ENCODE data around the gene TTC4.

Gene TTC4

DNA sequence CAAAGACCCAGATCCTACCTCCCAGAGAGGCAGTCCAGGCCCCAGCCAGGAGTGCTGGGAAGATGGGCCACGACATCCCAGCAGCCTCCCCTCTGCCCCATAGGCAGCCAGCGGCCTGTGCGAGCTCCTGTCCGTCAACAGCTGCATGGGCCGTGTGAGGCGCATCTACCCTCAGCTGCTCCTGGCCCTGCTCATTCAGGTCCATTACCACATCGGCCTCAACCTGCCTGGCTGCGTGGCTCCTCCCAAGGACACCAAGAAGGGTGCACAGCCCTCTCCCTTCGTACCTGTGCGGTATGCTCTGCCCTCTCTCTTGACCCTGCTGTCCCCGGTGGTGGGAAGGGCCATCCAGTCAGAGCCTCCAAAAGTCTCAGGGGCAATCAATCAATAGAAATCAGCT, 29.5 kb upstream of the TTC4 start:
- in situ Hi-C loops (cut with MboI; ENCODE audit: low pct_unique_long_range_greater_than_20kb, low sequenced_read_pairs, unreplicated experiment), result no loop called here
- TF ChIP-seq, protein P1, sequence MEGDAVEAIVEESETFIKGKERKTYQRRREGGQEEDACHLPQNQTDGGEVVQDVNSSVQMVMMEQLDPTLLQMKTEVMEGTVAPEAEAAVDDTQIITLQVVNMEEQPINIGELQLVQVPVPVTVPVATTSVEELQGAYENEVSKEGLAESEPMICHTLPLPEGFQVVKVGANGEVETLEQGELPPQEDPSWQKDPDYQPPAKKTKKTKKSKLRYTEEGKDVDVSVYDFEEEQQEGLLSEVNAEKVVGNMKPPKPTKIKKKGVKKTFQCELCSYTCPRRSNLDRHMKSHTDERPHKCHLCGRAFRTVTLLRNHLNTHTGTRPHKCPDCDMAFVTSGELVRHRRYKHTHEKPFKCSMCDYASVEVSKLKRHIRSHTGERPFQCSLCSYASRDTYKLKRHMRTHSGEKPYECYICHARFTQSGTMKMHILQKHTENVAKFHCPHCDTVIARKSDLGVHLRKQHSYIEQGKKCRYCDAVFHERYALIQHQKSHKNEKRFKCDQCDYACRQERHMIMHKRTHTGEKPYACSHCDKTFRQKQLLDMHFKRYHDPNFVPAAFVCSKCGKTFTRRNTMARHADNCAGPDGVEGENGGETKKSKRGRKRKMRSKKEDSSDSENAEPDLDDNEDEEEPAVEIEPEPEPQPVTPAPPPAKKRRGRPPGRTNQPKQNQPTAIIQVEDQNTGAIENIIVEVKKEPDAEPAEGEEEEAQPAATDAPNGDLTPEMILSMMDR (IDR thresholded peaks at IDR 0.05; ENCODE audit: extremely low read depth, insufficient read depth, missing control alignments), result no peak
- no peak for DNase-seq (ENCODE audit: low spot score)

DNA sequence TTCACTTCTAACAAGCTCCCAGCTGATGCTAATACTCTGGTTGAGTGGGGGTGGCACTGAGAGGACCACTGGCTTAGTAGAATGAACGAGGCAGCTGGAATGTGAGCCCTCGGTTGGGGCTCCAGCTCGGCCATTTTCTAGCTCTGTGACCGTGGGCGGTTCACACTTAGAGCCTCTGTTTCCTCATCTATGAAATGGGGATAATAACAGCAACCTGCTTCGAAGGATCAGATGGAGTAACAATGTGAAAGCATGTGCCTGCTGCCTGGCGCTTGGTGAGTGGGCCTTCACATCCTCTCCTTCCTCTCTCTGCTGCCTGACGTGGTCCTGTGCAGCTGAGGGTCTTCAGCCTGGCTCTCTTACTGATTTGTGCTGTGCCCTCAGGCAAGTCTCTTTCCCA, 20.9 kb upstream of the TTC4 start:
- in situ Hi-C loops (cut with MboI; ENCODE audit: low pct_unique_long_range_greater_than_20kb, low sequenced_read_pairs, unreplicated experiment), result no loop called here
- TF ChIP-seq, protein P1 (IDR thresholded peaks at IDR 0.05; ENCODE audit: extremely low read depth, insufficient read depth, missing control alignments), result no peak
- DNase-seq (ENCODE audit: low spot score), result no peak

DNA sequence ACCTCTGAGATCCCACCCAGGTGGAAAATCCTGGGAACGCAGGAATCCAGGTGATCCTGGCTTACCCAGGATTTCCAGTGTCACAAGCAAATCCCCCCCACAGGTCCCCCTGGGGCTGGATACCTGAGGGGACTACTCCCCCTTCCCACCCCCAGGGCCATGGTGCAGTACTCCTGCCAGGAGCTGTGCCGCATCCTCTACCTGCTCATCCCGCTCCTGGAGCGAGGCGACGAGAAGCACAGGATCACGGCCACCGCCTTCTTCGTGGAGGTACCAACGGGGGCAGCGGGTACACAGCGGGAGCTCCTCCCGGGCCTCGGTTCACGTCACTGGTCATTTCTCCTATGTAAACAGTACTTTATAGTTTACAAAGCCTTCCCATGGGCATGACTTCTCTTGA, 20.4 kb upstream of the TTC4 start:
- no peak for DNase-seq (ENCODE audit: low spot score)
- in situ Hi-C loops (cut with MboI; ENCODE audit: low pct_unique_long_range_greater_than_20kb, low sequenced_read_pairs, unreplicated experiment), result no loop called here
- TF ChIP-seq, protein P1 (IDR thresholded peaks at IDR 0.05; ENCODE audit: extremely low read depth, insufficient read depth, missing control alignments), result no peak

DNA sequence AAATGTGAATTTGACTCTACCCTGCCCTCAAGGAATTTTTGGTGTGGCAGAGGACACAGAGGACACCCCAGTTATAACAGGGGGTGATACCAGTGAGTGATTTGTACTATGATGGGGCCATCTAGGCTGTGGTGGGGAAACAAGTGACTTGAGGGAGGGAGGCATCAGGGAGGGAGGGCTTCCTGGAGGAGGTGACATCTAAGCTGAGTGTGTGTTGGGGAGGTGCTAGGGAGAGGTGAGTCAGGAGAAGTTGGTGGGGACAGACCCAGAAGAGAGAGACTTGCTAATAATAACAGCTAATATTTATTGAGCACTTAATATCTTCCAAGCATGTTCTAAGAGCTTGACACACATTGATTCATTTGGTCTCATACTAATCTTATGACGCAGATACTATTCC, 19.9 kb upstream of the TTC4 start:
- TF ChIP-seq, protein P1 (IDR thresholded peaks at IDR 0.05; ENCODE audit: extremely low read depth, insufficient read depth, missing control alignments), result no peak
- in situ Hi-C loops (cut with MboI; ENCODE audit: low pct_unique_long_range_greater_than_20kb, low sequenced_read_pairs, unreplicated experiment), result no loop called here
- DNase-seq (ENCODE audit: low spot score), result no peak

DNA sequence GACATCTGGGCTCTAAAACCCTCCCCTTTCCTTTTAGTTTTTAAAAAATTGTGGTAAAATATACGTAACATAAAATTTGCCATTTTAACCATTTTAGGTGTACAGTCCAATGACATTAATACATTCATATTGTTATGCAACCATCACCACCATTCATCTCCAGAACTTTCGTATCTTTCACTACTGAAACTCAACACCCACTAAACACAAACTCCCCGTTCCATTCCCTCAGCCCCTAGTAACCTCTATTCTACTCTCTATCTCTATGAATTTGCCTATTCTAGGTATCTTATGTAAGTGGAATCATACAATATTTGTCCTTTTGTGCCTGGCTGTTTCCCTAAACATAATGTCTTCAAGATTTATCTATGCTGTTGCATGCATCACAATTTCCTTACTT, 19.4 kb upstream of the TTC4 start:
- in situ Hi-C loops (cut with MboI; ENCODE audit: low pct_unique_long_range_greater_than_20kb, low sequenced_read_pairs, unreplicated experiment), result no loop called here
- TF ChIP-seq, protein P1 (IDR thresholded peaks at IDR 0.05; ENCODE audit: extremely low read depth, insufficient read depth, missing control alignments), result no peak
- no peak for DNase-seq (ENCODE audit: low spot score)

DNA sequence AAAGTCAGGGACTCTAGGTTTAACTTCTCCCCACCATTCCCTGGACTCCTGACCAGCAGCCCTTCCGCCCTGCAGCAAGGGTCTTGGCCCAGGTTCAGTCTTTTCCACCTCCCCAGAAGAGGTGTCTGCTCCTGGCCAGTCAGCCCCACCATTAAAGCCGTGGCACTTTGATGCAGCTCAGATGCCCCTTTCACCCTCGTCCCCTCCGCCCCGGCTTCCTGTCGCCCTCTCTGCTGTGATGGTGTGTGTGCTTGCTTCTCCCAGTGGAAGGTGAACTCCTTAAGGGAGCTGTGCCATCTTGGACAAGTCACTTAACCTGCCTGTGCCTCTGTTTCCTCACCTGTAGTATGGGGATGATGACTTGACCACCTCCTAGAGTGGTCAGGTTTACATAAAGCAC, 17.8 kb upstream of the TTC4 start:
- TF ChIP-seq, protein P1 (IDR thresholded peaks at IDR 0.05; ENCODE audit: extremely low read depth, insufficient read depth, missing control alignments), result no peak
- in situ Hi-C loops (cut with MboI; ENCODE audit: low pct_unique_long_range_greater_than_20kb, low sequenced_read_pairs, unreplicated experiment), result no loop called here
- no peak for DNase-seq (ENCODE audit: low spot score)

DNA sequence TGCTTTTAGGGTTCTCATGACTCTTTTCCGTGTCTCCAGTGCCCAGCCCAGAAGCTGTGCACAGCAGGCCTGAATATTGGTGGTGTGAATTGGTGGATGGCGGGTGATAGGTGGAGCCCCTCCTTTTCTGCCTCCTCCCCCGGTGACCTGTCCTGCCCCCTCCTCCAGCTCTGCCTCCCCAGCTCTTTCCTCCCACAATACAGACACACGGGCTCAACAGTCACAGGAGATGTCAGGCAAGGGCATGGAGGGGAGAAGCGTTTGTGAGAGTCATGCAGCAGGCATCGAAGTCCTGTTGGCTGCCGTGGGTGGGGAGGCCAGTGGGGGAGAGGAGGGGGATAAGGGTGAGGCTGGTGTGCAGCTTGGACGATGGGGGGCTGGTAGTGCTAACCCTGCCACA, 17.3 kb upstream of the TTC4 start:
- DNase-seq (ENCODE audit: low spot score), result no peak
- in situ Hi-C loops (cut with MboI; ENCODE audit: low pct_unique_long_range_greater_than_20kb, low sequenced_read_pairs, unreplicated experiment), result no loop called here
- TF ChIP-seq, protein P1 (IDR thresholded peaks at IDR 0.05; ENCODE audit: extremely low read depth, insufficient read depth, missing control alignments), result no peak

All from GM13977 (cell line).